Measurements from ENCODE around the gene ADGRA1.

DNA sequence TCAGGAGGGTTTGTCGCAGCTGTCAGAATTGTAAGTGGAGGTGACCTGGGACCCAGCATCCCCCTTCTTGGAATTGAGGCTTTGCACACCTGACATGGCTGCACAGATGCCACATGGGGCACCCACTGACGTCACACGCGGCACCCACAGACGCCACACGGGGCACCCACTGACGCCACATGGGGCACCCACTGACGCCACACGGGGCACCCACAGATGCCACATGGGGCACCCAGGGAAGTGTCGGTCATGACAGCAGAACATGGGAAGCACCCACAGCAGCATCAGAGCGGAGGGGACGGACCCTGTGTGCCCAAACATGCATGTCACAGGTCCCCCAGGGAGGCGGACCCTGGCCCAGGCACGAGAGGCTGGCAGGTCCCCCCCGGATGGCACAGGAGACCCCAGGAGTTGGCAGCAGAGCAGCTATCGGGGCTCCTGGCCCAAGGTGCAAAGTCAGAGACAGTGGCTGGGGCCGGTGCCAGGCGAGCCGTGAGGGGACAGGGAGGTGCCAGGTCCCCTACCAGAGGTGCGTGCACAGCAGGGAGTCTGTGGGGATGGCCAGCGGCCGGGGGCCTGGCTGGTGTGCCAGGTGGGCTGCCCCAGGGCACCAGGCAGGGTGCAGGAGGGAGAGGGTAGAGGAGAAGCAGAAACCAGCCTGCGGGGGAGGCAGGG lies 93.4 kb downstream of the ADGRA1 start:
- TF ChIP-seq, protein P1, sequence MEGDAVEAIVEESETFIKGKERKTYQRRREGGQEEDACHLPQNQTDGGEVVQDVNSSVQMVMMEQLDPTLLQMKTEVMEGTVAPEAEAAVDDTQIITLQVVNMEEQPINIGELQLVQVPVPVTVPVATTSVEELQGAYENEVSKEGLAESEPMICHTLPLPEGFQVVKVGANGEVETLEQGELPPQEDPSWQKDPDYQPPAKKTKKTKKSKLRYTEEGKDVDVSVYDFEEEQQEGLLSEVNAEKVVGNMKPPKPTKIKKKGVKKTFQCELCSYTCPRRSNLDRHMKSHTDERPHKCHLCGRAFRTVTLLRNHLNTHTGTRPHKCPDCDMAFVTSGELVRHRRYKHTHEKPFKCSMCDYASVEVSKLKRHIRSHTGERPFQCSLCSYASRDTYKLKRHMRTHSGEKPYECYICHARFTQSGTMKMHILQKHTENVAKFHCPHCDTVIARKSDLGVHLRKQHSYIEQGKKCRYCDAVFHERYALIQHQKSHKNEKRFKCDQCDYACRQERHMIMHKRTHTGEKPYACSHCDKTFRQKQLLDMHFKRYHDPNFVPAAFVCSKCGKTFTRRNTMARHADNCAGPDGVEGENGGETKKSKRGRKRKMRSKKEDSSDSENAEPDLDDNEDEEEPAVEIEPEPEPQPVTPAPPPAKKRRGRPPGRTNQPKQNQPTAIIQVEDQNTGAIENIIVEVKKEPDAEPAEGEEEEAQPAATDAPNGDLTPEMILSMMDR (IDR thresholded peaks at IDR 0.05) = no peak
- TF ChIP-seq POLR2AphosphoS5 (IDR thresholded peaks at IDR 0.05) = no peak
- no peak for TF ChIP-seq POLR2A (IDR thresholded peaks at IDR 0.05)

Data from prostate gland (tissue), 2 donors.